ENCODE results near the gene CKMT2. TPM values are rescaled to one million over a fixed set of nuclear protein-coding genes. Genes with fewer than 3 reads are reported as not detected.

Gene CKMT2
- total RNA-seq, 1 donor from 2014 or later: 0.48 TPM

- no peak for DNase-seq (ENCODE audit: low spot score)
Measured at GRCh38 chr5:81308836-81309235, 75.7 kb downstream of the CKMT2 start.

- DNase-seq (ENCODE audit: low spot score): no peak
Measured at GRCh38 chr5:81310402-81311063, 77.4 kb downstream of the CKMT2 start.

- no peak for DNase-seq (ENCODE audit: low spot score)
Measured at GRCh38 chr5:81313278-81313677, 80.2 kb downstream of the CKMT2 start.

- DNase-seq (ENCODE audit: low spot score): no peak
Measured at GRCh38 chr5:81313686-81314085, 80.6 kb downstream of the CKMT2 start.

- DNase-seq (ENCODE audit: low spot score): no peak
Measured at GRCh38 chr5:81314581-81314980, 81.5 kb downstream of the CKMT2 start.

GRCh38 chr5:81315336-81315735 lies 82.2 kb downstream of the CKMT2 start:
- no peak for DNase-seq (ENCODE audit: low spot score)

- DNase-seq (ENCODE audit: low spot score): no peak
Measured at GRCh38 chr5:81315830-81316229, 82.7 kb downstream of the CKMT2 start.

Other genes with a start within 250 kb of the CKMT2 start
- gene ZCCHC9, start 68.3 kb downstream of the CKMT2 start, total RNA-seq (ENCODE audit: insufficient read depth, low replicate concordance): 71.5 TPM
- 4.6 TPM for gene ACOT12, start 160.8 kb downstream of the CKMT2 start, total RNA-seq (ENCODE audit: insufficient read depth, low replicate concordance)

Data from umbilical cord (tissue), 2 donors.